Measurements from ENCODE around the gene RADIL.

RADIL gene

DNA sequence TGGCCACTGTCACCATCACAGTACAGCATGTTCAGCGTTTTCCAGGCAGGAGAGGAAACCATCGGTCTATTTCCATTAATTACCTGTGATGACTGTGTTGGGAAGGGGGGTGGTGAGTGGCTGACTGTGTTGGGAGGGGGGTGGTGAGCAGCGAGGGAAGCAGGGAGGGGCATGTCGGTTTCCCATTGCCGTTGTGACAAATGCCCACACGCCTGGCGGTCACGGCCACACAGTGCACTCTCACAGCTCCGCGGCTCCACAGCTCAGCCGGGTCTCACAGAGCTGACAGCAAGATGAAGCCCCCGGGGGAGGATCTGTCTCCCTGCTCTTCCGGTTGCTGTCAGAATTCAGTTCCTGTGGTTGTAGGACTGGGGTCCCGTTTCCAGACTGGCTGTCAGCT lies 69.1 kb downstream of the RADIL start:
- TF ChIP-seq CTCF (IDR thresholded peaks at IDR 0.05; ENCODE audit: low read depth, low read length) (no peak), EZH2phosphoT487 (IDR thresholded peaks at IDR 0.05; ENCODE audit: low read depth) (no peak)
- Histone ChIP-seq H4K20me1 (ENCODE audit: insufficient read depth, low read length) (no peaks in the 10 kb centered on the region), H3K9me3 (ENCODE audit: insufficient read depth, low read length) (no peaks in the 10 kb centered on the region), H3K4me2 (ENCODE audit: low read length) (no peak overlapping the region), H3K36me3 (replicated peaks; ENCODE audit: low read depth, low read length) (no peaks in the 10 kb centered on the region), H3K4me1 (ENCODE audit: low read length) (no peaks in the 10 kb centered on the region), H3K9ac (ENCODE audit: low read length) (no peak overlapping the region), H3K4me3 (ENCODE audit: low read length) (no peak overlapping the region), H3K79me2 (ENCODE audit: low read length) (no peaks in the 10 kb centered on the region), H3K27ac (ENCODE audit: low read length) (no peak overlapping the region), H3K27me3 (ENCODE audit: low read depth, low read length) (no peaks in the 10 kb centered on the region), H2AFZ (ENCODE audit: low read depth, low read length) (no peak overlapping the region)

- no peaks in the 10 kb centered on the region for H4K20me1 ChIP-seq (ENCODE audit: insufficient read depth, low read length)
- H3K9ac ChIP-seq (ENCODE audit: low read length), result no peak overlapping the region
- H3K4me3 ChIP-seq (ENCODE audit: low read length), result no peak overlapping the region
- no peaks in the 10 kb centered on the region for H3K79me2 ChIP-seq (ENCODE audit: low read length)
- no peak overlapping the region for H3K4me2 ChIP-seq (ENCODE audit: low read length)
- H2AFZ ChIP-seq (ENCODE audit: low read depth, low read length), result no peak overlapping the region
- H3K27me3 ChIP-seq (ENCODE audit: low read depth, low read length), result no peaks in the 10 kb centered on the region
- no peaks in the 10 kb centered on the region for H3K9me3 ChIP-seq (ENCODE audit: insufficient read depth, low read length)
- H3K4me1 ChIP-seq (ENCODE audit: low read length), result no peaks in the 10 kb centered on the region
- H3K36me3 ChIP-seq (replicated peaks; ENCODE audit: low read depth, low read length), result no peaks in the 10 kb centered on the region
- H3K27ac ChIP-seq (ENCODE audit: low read length), result no peak overlapping the region
- TF ChIP-seq EZH2phosphoT487 (IDR thresholded peaks at IDR 0.05; ENCODE audit: low read depth) (no peak), CTCF (IDR thresholded peaks at IDR 0.05; ENCODE audit: low read depth, low read length) (no peak)
Observed at GRCh38 chr7:4809666-4810065, 73.8 kb downstream of the RADIL start.

- Histone ChIP-seq H3K9me3 (ENCODE audit: insufficient read depth, low read length) (no peaks in the 10 kb centered on the region), H4K20me1 (ENCODE audit: insufficient read depth, low read length) (no peaks in the 10 kb centered on the region), H3K4me2 (ENCODE audit: low read length) (no peak overlapping the region), H3K27me3 (ENCODE audit: low read depth, low read length) (no peaks in the 10 kb centered on the region), H2AFZ (ENCODE audit: low read depth, low read length) (no peak overlapping the region), H3K4me1 (ENCODE audit: low read length) (no peaks in the 10 kb centered on the region), H3K4me3 (ENCODE audit: low read length) (no peak overlapping the region), H3K27ac (ENCODE audit: low read length) (no peak overlapping the region), H3K79me2 (ENCODE audit: low read length) (no peaks in the 10 kb centered on the region), H3K9ac (ENCODE audit: low read length) (no peak overlapping the region), H3K36me3 (replicated peaks; ENCODE audit: low read depth, low read length) (no peaks in the 10 kb centered on the region)
- TF ChIP-seq EZH2phosphoT487 (IDR thresholded peaks at IDR 0.05; ENCODE audit: low read depth) (no peak), CTCF (IDR thresholded peaks at IDR 0.05; ENCODE audit: low read depth, low read length) (no peak)
Observed at GRCh38 chr7:4809091-4809591, 74.4 kb downstream of the RADIL start.

GRCh38 chr7:4808565-4808964 lies 75.0 kb downstream of the RADIL start:
- Histone ChIP-seq H3K27me3 (ENCODE audit: low read depth, low read length) (no peaks in the 10 kb centered on the region), H3K9me3 (ENCODE audit: insufficient read depth, low read length) (no peaks in the 10 kb centered on the region), H3K4me2 (ENCODE audit: low read length) (no peak overlapping the region), H3K4me3 (ENCODE audit: low read length) (no peak overlapping the region), H3K27ac (ENCODE audit: low read length) (no peak overlapping the region), H4K20me1 (ENCODE audit: insufficient read depth, low read length) (no peaks in the 10 kb centered on the region), H3K9ac (ENCODE audit: low read length) (no peak overlapping the region), H3K79me2 (ENCODE audit: low read length) (no peaks in the 10 kb centered on the region), H2AFZ (ENCODE audit: low read depth, low read length) (no peak overlapping the region), H3K36me3 (replicated peaks; ENCODE audit: low read depth, low read length) (no peaks in the 10 kb centered on the region), H3K4me1 (ENCODE audit: low read length) (no peaks in the 10 kb centered on the region)
- TF ChIP-seq EZH2phosphoT487 (IDR thresholded peaks at IDR 0.05; ENCODE audit: low read depth) (no peak), CTCF (IDR thresholded peaks at IDR 0.05; ENCODE audit: low read depth, low read length) (no peak)

All from OCI-LY3 (cell line).